GM18519 (cell line): ENCODE results near the gene CPT1C.

ENCODE experiments used
- ATAC-seq: cut with Tn5 transposase; IDR thresholded peaks from one replicate; pipeline ENCODE4 v1.9.1; 2021; ENCODE audit warnings: mild to moderate bottlenecking, moderate library complexity; ENCODE audit not compliant: unreplicated experiment, low FRiP score

The CPT1C gene

GRCh38 chr19:49746206-49746958 is 55.5 kb downstream of the CPT1C start:
- ATAC-seq, result no peak

- no peak for ATAC-seq
These were observed 58.3 kb downstream of the CPT1C start for GRCh38 chr19:49749055-49749716.

GRCh38 chr19:49749771-49750170 is 58.9 kb downstream of the CPT1C start:
- no peak for ATAC-seq

GRCh38 chr19:49752701-49753100 is 61.8 kb downstream of the CPT1C start:
- ATAC-seq, result no peak

- no peak for ATAC-seq
These were observed 65.0 kb downstream of the CPT1C start for GRCh38 chr19:49755956-49756355.

- ATAC-seq, result no peak
These were observed 67.4 kb downstream of the CPT1C start for GRCh38 chr19:49758292-49758691.

GRCh38 chr19:49761249-49761624 is 70.3 kb downstream of the CPT1C start:
- no peak for ATAC-seq

- ATAC-seq, result no peak
These were observed 70.9 kb downstream of the CPT1C start for GRCh38 chr19:49761625-49762311.

GRCh38 chr19:49763230-49763629 is 72.3 kb downstream of the CPT1C start, which contains the start of gene TSKS:
TSKS (minus strand) TSS chr19:49763306; CDS start chr19:49763247, 59 bp downstream.
- ATAC-seq, result no peak
